Measurements from ENCODE around the gene GRID2IP. TPM values are rescaled to one million over a fixed set of nuclear protein-coding genes. Genes with fewer than 3 reads are reported as not detected.

The GRID2IP gene
- total RNA-seq, 2 donors from 2014 or later = 0.37 to 0.45 TPM

GRCh38 chr7:6563936-6564770 lies 12.9 kb upstream of the GRID2IP start:
- Histone ChIP-seq H3K36me3 (no peaks in the 10 kb centered on the region), H3K27ac (no peak overlapping the region), H3K9ac (ENCODE audit: low read depth in 2 of 2, low read length in 2 of 2) (no peak overlapping the region), H3K4me1 (no peaks in the 10 kb centered on the region), H3K4me3 (no peak overlapping the region), H3K27me3 (no peaks in the 10 kb centered on the region), H3K9me3 (no peaks in the 10 kb centered on the region)
- TF ChIP-seq, protein P1, sequence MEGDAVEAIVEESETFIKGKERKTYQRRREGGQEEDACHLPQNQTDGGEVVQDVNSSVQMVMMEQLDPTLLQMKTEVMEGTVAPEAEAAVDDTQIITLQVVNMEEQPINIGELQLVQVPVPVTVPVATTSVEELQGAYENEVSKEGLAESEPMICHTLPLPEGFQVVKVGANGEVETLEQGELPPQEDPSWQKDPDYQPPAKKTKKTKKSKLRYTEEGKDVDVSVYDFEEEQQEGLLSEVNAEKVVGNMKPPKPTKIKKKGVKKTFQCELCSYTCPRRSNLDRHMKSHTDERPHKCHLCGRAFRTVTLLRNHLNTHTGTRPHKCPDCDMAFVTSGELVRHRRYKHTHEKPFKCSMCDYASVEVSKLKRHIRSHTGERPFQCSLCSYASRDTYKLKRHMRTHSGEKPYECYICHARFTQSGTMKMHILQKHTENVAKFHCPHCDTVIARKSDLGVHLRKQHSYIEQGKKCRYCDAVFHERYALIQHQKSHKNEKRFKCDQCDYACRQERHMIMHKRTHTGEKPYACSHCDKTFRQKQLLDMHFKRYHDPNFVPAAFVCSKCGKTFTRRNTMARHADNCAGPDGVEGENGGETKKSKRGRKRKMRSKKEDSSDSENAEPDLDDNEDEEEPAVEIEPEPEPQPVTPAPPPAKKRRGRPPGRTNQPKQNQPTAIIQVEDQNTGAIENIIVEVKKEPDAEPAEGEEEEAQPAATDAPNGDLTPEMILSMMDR (IDR thresholded peaks at IDR 0.05) = no peak
- intact Hi-C loops (cut with DNase I) = no loop called here
- DNase-seq = no peak

GRCh38 chr7:6562106-6562505 lies 10.8 kb upstream of the GRID2IP start:
- intact Hi-C loops (cut with DNase I) = no loop called here
- no peak overlapping the region for H3K9ac ChIP-seq (ENCODE audit: low read depth in 2 of 2, low read length in 2 of 2)
- no peaks in the 10 kb centered on the region for H3K4me1 ChIP-seq
- no peaks in the 10 kb centered on the region for H3K36me3 ChIP-seq
- H3K27ac ChIP-seq = no peak overlapping the region
- H3K9me3 ChIP-seq = no peaks in the 10 kb centered on the region
- no peak for DNase-seq
- no peaks in the 10 kb centered on the region for H3K27me3 ChIP-seq
- TF ChIP-seq, protein P1 (IDR thresholded peaks at IDR 0.05) = no peak
- H3K4me3 ChIP-seq = no peak overlapping the region

GRCh38 chr7:6559896-6560295 lies 8.6 kb upstream of the GRID2IP start:
- TF ChIP-seq, protein P1 (IDR thresholded peaks at IDR 0.05) = no peak
- Histone ChIP-seq H3K4me3 (no peak overlapping the region), H3K27ac (no peak overlapping the region), H3K9ac (ENCODE audit: low read depth in 2 of 2, low read length in 2 of 2) (no peak overlapping the region), H3K36me3 (no peaks in the 10 kb centered on the region), H3K9me3 (no peaks in the 10 kb centered on the region), H3K4me1 (no peaks in the 10 kb centered on the region), H3K27me3 (no peaks in the 10 kb centered on the region)
- intact Hi-C loops (cut with DNase I) = no loop called here
- DNase-seq = no peak

- intact Hi-C loops (cut with DNase I) = no loop called here
- peak; percentile 31 for DNase-seq
- Histone ChIP-seq H3K9me3 (no peaks in the 10 kb centered on the region), H3K4me1 (no peaks in the 10 kb centered on the region), H3K36me3 (no peaks in the 10 kb centered on the region), H3K9ac (ENCODE audit: low read depth in 2 of 2, low read length in 2 of 2) (no peak overlapping the region), H3K27ac (no peak overlapping the region), H3K27me3 (no peaks in the 10 kb centered on the region), H3K4me3 (no peak overlapping the region)
- TF ChIP-seq, protein P1 (IDR thresholded peaks at IDR 0.05) = no peak
These were observed 7.6 kb upstream of the GRID2IP start for GRCh38 chr7:6558837-6559236.

DNA sequence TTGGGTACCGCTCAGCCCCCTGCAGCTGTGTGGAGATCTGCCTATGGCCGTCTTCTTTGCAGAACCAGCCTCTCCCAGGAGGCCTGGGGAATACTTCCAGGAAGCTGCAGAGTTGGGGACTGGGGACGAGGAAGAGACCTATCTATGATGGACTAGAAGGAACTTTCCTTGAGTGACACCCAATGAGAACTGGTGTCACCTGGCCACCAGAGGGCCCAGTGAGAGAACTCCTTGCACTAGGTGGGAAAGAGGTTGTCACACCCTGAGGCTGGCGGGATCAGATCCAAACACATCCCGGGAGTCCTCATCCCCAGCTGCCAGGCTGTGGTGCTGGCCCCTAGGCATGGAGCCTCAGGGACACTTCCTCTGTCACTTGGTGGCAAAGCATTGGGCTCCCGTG lies 4.9 kb upstream of the GRID2IP start:
- no peak overlapping the region for H3K27ac ChIP-seq
- intact Hi-C loops (cut with DNase I) = no loop called here
- no peaks in the 10 kb centered on the region for H3K27me3 ChIP-seq
- H3K4me3 ChIP-seq = no peak overlapping the region
- H3K4me1 ChIP-seq = no peaks in the 10 kb centered on the region
- no peaks in the 10 kb centered on the region for H3K9me3 ChIP-seq
- no peak overlapping the region for H3K9ac ChIP-seq (ENCODE audit: low read depth in 2 of 2, low read length in 2 of 2)
- TF ChIP-seq, protein P1 (IDR thresholded peaks at IDR 0.05) = peak; percentile 12
- no peak for DNase-seq
- no peaks in the 10 kb centered on the region for H3K36me3 ChIP-seq
